ENCODE results near the gene FAM168B. TPM values are rescaled to one million over a fixed set of nuclear protein-coding genes. Genes with fewer than 3 reads are reported as not detected.
A peak's percentile ranks its signal among the peaks of the same experiment; 100 is the strongest.

FAM168B gene
- total and polyA plus RNA-seq, 9 donors: 54.4 to 117 (median 98.4) TPM

DNA sequence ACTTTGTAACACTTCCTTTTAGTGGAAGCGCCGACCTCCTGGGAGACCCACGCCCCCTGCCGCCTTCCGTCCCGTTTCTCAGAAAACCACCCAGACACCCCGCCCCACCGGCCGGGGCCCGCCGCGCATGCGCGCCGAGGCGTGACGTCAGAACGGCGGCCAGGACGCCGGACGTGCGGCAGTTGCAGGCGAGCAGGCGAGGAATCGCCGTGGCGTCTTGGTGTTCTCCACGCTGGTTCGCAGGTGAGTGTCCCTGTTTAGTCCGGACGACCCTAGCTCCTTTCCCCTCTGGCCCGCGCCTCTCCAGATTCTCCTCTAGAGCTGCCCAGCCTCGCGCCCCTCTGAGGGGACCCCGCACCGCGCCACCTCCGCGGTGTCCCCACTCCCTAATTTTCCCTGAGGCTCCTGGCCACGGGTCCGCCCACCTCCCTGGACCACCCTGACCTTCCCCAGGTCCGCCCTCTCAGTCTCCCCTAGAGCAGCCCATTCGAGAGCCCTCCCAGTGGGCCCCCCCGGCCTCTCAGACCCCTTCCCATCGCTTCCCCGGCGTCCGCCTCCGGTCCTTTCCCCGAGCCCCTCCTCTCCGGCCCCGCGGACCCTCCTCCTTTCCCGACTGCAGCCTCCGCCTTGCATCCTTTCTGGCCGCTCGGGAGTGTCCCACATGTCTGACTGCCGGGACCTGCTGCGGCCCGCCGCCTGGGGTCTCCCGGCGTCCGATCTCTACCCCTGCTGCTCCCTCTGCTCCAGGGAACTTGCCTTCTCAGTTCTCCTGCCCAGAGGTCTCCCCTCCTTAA, 12.1 kb upstream of the FAM168B start, which contains the start of gene PLEKHB2:
PLEKHB2 (plus strand) TSS at position 181 of the 794 bp plus-strand sequence. CDS start 15,606 bp downstream, outside the sequence.
- H3K4me3 ChIP-seq: peak within 1 kb of the TSS; percentile 88
- no peaks in the 10 kb centered on the region for H3K27me3 ChIP-seq
- no peaks in the 10 kb centered on the region for H3K36me3 ChIP-seq
- intact Hi-C loops (cut with DNase I): loop anchor here in 1 of 4 donors (5.0 kb wide), 1 partner anchor 387 kb away; the partner anchor contains the start of gene MZT2A
- TF ChIP-seq, protein P1, sequence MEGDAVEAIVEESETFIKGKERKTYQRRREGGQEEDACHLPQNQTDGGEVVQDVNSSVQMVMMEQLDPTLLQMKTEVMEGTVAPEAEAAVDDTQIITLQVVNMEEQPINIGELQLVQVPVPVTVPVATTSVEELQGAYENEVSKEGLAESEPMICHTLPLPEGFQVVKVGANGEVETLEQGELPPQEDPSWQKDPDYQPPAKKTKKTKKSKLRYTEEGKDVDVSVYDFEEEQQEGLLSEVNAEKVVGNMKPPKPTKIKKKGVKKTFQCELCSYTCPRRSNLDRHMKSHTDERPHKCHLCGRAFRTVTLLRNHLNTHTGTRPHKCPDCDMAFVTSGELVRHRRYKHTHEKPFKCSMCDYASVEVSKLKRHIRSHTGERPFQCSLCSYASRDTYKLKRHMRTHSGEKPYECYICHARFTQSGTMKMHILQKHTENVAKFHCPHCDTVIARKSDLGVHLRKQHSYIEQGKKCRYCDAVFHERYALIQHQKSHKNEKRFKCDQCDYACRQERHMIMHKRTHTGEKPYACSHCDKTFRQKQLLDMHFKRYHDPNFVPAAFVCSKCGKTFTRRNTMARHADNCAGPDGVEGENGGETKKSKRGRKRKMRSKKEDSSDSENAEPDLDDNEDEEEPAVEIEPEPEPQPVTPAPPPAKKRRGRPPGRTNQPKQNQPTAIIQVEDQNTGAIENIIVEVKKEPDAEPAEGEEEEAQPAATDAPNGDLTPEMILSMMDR (IDR thresholded peaks at IDR 0.05): peak in 2 of 3 donors; percentile 13 to 25
- TF ChIP-seq POLR2A (IDR thresholded peaks at IDR 0.05): peak; percentile 83
- no peak for TF ChIP-seq EP300 (IDR thresholded peaks at IDR 0.05)
- peak; percentile 89 to 96 (median 93) for DNase-seq
- peaks cover 2% of the 10 kb centered on the region for H3K4me1 ChIP-seq (ENCODE audit: insufficient read depth)
- peak within 1 kb of the TSS; percentile 79 to 87 for H3K27ac ChIP-seq
- no peaks in the 10 kb centered on the region for H3K9me3 ChIP-seq
- 0 to 1% (median 0%) methylated on average over 66 of the region's 66 CpGs for WGBS, 3 donors

DNA sequence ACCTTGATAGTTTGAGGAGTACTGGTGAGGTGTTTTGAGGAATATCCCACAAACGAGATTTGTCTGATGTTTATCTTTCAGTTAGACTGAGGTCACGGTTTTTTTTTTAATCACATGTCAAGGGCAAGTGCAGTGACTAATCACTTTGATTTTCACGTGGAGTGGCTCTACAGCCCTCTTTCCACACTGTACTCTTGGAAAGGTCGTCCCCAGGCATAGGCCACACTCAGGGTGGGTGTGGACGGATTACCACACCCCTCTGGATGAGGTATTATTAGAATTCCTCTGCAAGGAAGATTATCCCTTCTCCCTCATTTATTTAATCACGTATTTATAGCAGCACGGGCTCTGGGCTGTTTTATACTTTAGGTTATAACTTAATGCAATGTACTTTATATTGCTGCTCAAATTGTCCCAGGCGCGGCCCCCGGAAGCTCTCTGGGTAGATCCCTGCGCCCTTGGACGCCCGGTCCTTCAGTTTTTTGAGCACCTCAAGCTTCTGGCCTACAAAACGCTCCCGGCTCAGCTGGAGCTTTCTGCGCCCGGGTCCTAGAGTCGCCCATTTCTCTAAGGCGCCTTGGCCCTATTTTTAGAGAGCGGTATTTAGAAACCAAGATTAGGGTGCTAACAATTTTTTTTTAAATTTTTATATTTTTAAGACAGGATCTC, 11.4 kb upstream of the FAM168B start:
- no peaks in the 10 kb centered on the region for H3K36me3 ChIP-seq
- WGBS, 3 donors: 1% methylated on average over 20 of the region's 20 CpGs
- H3K27me3 ChIP-seq: no peaks in the 10 kb centered on the region
- no peaks in the 10 kb centered on the region for H3K9me3 ChIP-seq
- peak overlapping the region; percentile 79 to 87 for H3K27ac ChIP-seq
- DNase-seq: peak in 1 of 5 donors; percentile 52
- TF ChIP-seq POLR2A (IDR thresholded peaks at IDR 0.05) (no peak), EP300 (IDR thresholded peaks at IDR 0.05) (no peak)
- TF ChIP-seq, protein P1 (IDR thresholded peaks at IDR 0.05): no peak
- intact Hi-C loops (cut with DNase I): loop anchor here in 1 of 4 donors (5.0 kb wide), 1 partner anchor 388 kb away; the partner anchor contains the start of gene MZT2A
- peak overlapping the region; percentile 88 for H3K4me3 ChIP-seq
- H3K4me1 ChIP-seq (ENCODE audit: insufficient read depth): peaks cover 2% of the 10 kb centered on the region

DNA sequence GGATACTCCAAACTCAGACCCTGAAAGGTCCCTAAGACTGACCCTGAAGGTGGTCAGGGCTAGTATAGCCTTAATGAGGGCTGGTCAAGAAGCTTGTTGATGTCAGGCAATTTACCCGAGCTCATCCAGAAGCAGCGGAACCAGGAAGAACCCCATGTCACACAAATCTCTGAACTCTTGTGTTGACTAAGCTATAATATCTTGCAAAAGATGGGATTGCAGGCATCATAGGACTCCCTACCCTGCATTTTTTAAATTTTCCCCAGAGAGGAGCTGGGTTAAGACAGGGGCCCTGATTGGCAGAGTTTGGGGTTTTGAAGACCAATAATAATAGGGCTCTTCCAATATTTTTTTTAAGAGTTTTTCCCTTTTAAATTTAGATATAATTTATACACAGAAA, 9.9 kb upstream of the FAM168B start:
- WGBS, 3 donors: 80 to 89% (median 81%) methylated on average over 2 of the region's 2 CpGs
- no peak for DNase-seq
- intact Hi-C loops (cut with DNase I): no loop called here
- H3K4me3 ChIP-seq: no peak overlapping the region
- TF ChIP-seq POLR2A (IDR thresholded peaks at IDR 0.05) (no peak), EP300 (IDR thresholded peaks at IDR 0.05) (no peak)
- TF ChIP-seq, protein P1 (IDR thresholded peaks at IDR 0.05): no peak
- no peak overlapping the region for H3K27ac ChIP-seq
- H3K9me3 ChIP-seq: no peaks in the 10 kb centered on the region
- H3K27me3 ChIP-seq: no peaks in the 10 kb centered on the region
- peaks cover 2% of the 10 kb centered on the region for H3K4me1 ChIP-seq (ENCODE audit: insufficient read depth)
- H3K36me3 ChIP-seq: no peaks in the 10 kb centered on the region

DNA sequence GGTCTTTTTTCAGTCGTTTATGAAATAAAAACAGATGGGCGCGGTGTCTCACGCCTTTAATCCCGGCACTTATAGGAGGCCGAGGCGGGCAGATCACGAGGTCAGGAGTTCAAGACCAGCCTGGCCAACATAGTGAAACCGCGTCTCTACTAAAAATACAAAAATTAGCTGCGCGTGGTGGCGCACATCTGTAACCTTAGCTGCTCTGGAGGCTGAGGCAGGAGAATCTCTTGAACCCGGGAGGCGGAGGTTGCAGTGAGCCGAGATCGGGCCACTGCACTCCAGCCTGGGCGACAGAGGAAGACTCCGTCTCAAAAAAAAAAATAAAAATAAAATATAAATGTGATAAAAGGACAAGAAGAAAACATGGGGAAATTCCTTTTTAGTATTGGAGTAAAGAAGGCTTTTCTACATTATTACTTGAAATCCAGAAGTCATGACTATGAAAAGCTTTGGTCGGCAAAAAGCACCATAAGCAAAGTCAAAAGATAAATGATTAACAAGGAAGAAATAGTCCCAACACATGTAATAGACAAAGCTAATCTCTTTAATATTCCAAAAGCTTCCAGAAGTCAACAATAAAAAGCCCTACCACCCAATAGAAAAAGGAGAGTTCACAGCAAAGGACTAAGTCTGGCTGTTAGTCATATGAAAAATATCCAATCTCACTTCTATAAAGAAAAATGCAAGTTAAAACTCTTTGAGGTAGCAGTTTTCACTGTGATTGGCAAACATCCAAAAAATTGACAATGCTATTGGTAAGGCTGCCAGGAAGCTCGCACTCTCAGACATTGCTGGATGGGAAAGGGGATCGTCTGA, 1.4 kb upstream of the FAM168B start:
- no peak overlapping the region for H3K27ac ChIP-seq
- H3K9me3 ChIP-seq: no peaks in the 10 kb centered on the region
- H3K4me1 ChIP-seq (ENCODE audit: insufficient read depth): no peaks in the 10 kb centered on the region
- WGBS, 3 donors: 47 to 64% (median 57%) methylated on average over 22 of the region's 22 CpGs
- intact Hi-C loops (cut with DNase I): no loop called here
- H3K36me3 ChIP-seq: no peaks in the 10 kb centered on the region
- no peak overlapping the region for H3K4me3 ChIP-seq
- no peaks in the 10 kb centered on the region for H3K27me3 ChIP-seq
- no peak for TF ChIP-seq EP300 (IDR thresholded peaks at IDR 0.05)
- TF ChIP-seq, protein P1 (IDR thresholded peaks at IDR 0.05): no peak
- TF ChIP-seq POLR2A (IDR thresholded peaks at IDR 0.05): no peak
- no peak for DNase-seq
